Mammary epithelial cell (primary cell): ENCODE data around the gene ATAD5.

Experiments used
- CTCF ChIP-seq, 2 donors: IDR thresholded peaks in 1 of 2; conservative IDR thresholded peaks in 1 of 2; 2 replicates each; pipeline ENCODE4 v1.5.1; 2011 to 2012; ENCODE audit warnings: inconsistent platforms in 2 of 2, low read length in 2 of 2, mild to moderate bottlenecking in 2 of 2, control low read depth in 1 of 2, low read depth in 1 of 2; ENCODE audit not compliant: insufficient read depth in 1 of 2; ENCODE audit errors: extremely low read depth in 1 of 2
- EZH2 ChIP-seq: IDR thresholded peaks from 2 replicates; pipeline ENCODE4 v1.6.1; 2012; ENCODE audit warnings: low read length, inconsistent platforms, borderline replicate concordance

GRCh38 chr17:30831257-30831656, 509 bp upstream of the ATAD5 start:
- TF ChIP-seq CTCF (conservative IDR thresholded peaks at IDR 0.05 in 1 of 2, IDR thresholded peaks at IDR 0.05 in 1 of 2; ENCODE audit: extremely low read depth in 1 of 2, insufficient read depth in 1 of 2, low read depth in 1 of 2, low read length in 2 of 2) (no peak), EZH2 (no peak)
